Measurements from ENCODE around the gene TMEM163. TPM values are rescaled to one million over a fixed set of nuclear protein-coding genes. Genes with fewer than 3 reads are reported as not detected.

The TMEM163 gene
- 10 to 100 TPM in 3 of 5 donors, under 1 TPM in 1, not detected in 1; 0.58 to 16.7 (median 13.6) TPM for total RNA-seq
- polyA plus RNA-seq = 1 to 10 TPM; 2.0 to 3.2 (median 2.6) TPM
- long read RNA-seq, donor 1, full-length matches to known transcripts = 4 of 4 reads
- long read RNA-seq, donor 1, partial matches to known transcripts = 0 of 4 reads
- long read RNA-seq, donor 1, other reads (novel, unspliced or antisense) = 0 of 4 reads
- long read RNA-seq, donor 2, full-length matches to known transcripts = 7 of 7 reads
- long read RNA-seq, donor 2, partial matches to known transcripts = 0 of 7 reads
- long read RNA-seq, donor 2, other reads (novel, unspliced or antisense) = 0 of 7 reads
- long read RNA-seq, donor 3, full-length matches to known transcripts = 5 of 5 reads
- long read RNA-seq, donor 3, partial matches to known transcripts = 0 of 5 reads
- long read RNA-seq, donor 3, other reads (novel, unspliced or antisense) = 0 of 5 reads
- long read RNA-seq, donor 4 = 0 reads
- long read RNA-seq, donor 5, partial matches to known transcripts = 0 of 4 reads
- long read RNA-seq, donor 5, other reads (novel, unspliced or antisense) = 0 of 4 reads
- long read RNA-seq, donor 6 = 0 reads
- long read RNA-seq, donor 7, partial matches to known transcripts = 0 of 2 reads
- long read RNA-seq, donor 7, other reads (novel, unspliced or antisense) = 0 of 2 reads
- long read RNA-seq, donor 8, full-length matches to known transcripts = 3 of 3 reads
- long read RNA-seq, donor 8, partial matches to known transcripts = 0 of 3 reads
- long read RNA-seq, donor 8, other reads (novel, unspliced or antisense) = 0 of 3 reads
- long read RNA-seq, donor 9 = 0 reads
- long read RNA-seq, donor 10, full-length matches to known transcripts = 5 of 5 reads
- long read RNA-seq, donor 10, partial matches to known transcripts = 0 of 5 reads
- long read RNA-seq, donor 10, other reads (novel, unspliced or antisense) = 0 of 5 reads

DNA sequence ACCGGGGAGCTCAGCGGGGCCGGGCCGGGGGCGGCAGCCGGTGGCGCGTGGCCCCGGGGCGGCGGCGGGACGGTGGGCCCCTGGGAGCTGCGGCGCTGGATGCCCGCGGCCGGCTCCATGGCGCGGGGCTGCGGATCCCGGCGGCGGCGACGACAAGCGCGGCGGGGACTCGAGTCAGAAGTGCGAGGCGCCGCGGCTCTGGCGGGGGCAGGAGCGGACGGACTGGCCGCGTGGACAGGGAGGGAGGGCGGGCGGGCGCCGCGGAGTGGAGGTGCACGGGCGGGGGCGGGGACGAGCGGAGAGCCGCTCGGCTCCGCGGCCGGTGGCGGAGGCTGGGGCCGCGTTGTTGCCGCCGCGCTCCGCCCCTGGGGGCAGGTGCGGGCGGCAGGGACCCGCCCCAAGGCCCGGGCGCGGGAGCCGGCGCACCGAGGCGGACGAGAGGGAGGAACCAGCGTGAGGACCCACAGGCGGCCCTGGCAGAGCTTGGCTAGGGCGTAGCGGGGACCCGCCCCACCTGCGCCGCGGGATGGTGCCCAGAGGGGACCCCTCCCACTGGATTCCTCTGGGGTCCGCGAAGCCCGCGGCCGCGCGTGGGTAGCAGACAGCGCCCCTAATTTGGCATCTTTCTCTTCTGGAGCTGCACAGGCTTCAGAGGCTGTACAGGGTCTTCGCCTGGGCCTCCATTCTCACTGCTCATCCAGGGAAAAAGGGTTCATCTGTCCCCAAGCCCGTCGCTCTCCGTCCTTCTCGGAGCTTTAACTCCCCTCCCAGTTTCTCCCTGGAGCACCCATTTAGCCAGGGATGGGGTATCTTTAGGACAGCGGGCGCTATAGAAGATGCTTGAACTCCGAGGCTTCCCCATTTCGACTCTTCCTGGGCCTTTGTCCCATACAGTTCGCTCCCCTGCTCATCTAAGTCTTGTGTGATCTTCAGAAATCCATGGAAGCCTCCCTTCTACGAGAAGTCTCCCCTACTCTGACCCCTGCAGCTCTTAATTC, at the start of gene TMEM163:
TMEM163 (minus strand) TSS at position 184 of the 998 bp plus-strand sequence.
- Histone ChIP-seq H3K9me3 (no peaks in the 10 kb centered on the region), H3K27me3 (peaks cover 0 to 80% (median 35%) of the 10 kb centered on the region in 3 donors), H3K27ac (peak within 1 kb of the TSS; percentile 2 to 75 (median 55)), H3K4me1 (peaks cover 16 to 23% (median 19%) of the 10 kb centered on the region in 4 donors), H3K36me3 (no peaks in the 10 kb centered on the region), H3K4me3 (peak within 1 kb of the TSS; percentile 50 to 69 (median 60))
- peak; percentile 52 to 86 for DNase-seq
- no peak for TF ChIP-seq POLR2A (IDR thresholded peaks at IDR 0.05)
- no peak for TF ChIP-seq EP300 (IDR thresholded peaks at IDR 0.05)
- TF ChIP-seq, protein P1, sequence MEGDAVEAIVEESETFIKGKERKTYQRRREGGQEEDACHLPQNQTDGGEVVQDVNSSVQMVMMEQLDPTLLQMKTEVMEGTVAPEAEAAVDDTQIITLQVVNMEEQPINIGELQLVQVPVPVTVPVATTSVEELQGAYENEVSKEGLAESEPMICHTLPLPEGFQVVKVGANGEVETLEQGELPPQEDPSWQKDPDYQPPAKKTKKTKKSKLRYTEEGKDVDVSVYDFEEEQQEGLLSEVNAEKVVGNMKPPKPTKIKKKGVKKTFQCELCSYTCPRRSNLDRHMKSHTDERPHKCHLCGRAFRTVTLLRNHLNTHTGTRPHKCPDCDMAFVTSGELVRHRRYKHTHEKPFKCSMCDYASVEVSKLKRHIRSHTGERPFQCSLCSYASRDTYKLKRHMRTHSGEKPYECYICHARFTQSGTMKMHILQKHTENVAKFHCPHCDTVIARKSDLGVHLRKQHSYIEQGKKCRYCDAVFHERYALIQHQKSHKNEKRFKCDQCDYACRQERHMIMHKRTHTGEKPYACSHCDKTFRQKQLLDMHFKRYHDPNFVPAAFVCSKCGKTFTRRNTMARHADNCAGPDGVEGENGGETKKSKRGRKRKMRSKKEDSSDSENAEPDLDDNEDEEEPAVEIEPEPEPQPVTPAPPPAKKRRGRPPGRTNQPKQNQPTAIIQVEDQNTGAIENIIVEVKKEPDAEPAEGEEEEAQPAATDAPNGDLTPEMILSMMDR (IDR thresholded peaks at IDR 0.05) = no peak
- TF ChIP-seq POLR2AphosphoS5 (IDR thresholded peaks at IDR 0.05) = no peak
- WGBS, 5 donors = 10 to 23% (median 14%) methylated on average over 37 to 99 of the region's 99 CpGs
- intact Hi-C loops (cut with DNase I; ENCODE audit: low total_unique reads) = no loop called here

DNA sequence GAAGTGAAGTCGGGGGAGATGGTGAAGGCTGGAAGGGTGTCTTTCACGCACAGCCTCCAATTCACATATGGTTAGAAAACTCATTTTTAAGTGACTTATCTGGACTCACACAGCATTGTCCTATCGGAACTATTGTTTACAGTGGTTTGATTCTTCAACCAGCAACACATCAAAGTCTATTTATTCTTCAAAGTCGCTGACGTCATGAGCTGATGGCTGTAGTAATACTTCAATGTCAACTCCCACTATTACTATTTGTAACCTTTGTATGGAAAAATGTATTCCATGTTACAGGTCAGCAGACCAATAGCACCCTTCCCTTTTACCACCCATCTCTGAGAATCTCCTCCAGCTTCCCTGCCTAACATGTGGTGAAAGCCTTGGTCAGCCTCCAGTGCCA, 47.8 kb upstream of the TMEM163 start:
- no peak overlapping the region for H3K4me3 ChIP-seq
- 70 to 86% (median 78%) methylated on average over 5 of the region's 5 CpGs for WGBS, 5 donors
- H3K4me1 ChIP-seq = no peaks in the 10 kb centered on the region
- intact Hi-C loops (cut with DNase I; ENCODE audit: low total_unique reads) = no loop called here
- no peaks in the 10 kb centered on the region for H3K9me3 ChIP-seq
- no peaks in the 10 kb centered on the region for H3K36me3 ChIP-seq
- no peaks in the 10 kb centered on the region for H3K27me3 ChIP-seq
- TF ChIP-seq POLR2A (IDR thresholded peaks at IDR 0.05) (no peak), EP300 (IDR thresholded peaks at IDR 0.05) (no peak)
- TF ChIP-seq, protein P1 (IDR thresholded peaks at IDR 0.05) = no peak
- no peak for DNase-seq
- H3K27ac ChIP-seq = no peak overlapping the region

- H3K4me1 ChIP-seq = no peaks in the 10 kb centered on the region
- H3K9me3 ChIP-seq = no peaks in the 10 kb centered on the region
- H3K36me3 ChIP-seq = no peaks in the 10 kb centered on the region
- DNase-seq = no peak
- TF ChIP-seq, protein P1 (IDR thresholded peaks at IDR 0.05) = no peak
- TF ChIP-seq POLR2A (IDR thresholded peaks at IDR 0.05) (no peak), POLR2AphosphoS5 (IDR thresholded peaks at IDR 0.05) (no peak), EP300 (IDR thresholded peaks at IDR 0.05) (no peak)
- no peak overlapping the region for H3K27ac ChIP-seq
- H3K27me3 ChIP-seq = no peaks in the 10 kb centered on the region
- H3K4me3 ChIP-seq = no peak overlapping the region
- intact Hi-C loops (cut with DNase I; ENCODE audit: low total_unique reads) = no loop called here
Observed at GRCh38 chr2:134765987-134766386, 47.2 kb upstream of the TMEM163 start.

Data from stomach (tissue), 19 donors.